Osteoblast (primary cell): ENCODE measurements around the gene GPM6B. TPM values are rescaled to one million over a fixed set of nuclear protein-coding genes. Genes with fewer than 3 reads are reported as not detected.

Experiments used
- DNase-seq: peaks from one replicate; pipeline ENCODE4 v3.0.0; 2011; ENCODE audit warnings: low spot score, mixed read lengths; ENCODE audit not compliant: insufficient read length; ENCODE audit errors: missing footprints
- H2AFZ ChIP-seq: 2 replicates; pipeline ENCODE4 v1.6.0; 2011; ENCODE audit warnings: mild to moderate bottlenecking, low read length
- H3K27ac ChIP-seq: 2 replicates; pipeline ENCODE4 v1.5.1; 2011; ENCODE audit warnings: mild to moderate bottlenecking, low read depth, low read length, moderate library complexity
- H3K27me3 ChIP-seq: 2 replicates; pipeline ENCODE4 v1.6.0; 2012; ENCODE audit warnings: mild to moderate bottlenecking, control low read depth, inconsistent platforms, low read length, moderate library complexity; ENCODE audit not compliant: insufficient read depth
- H3K36me3 ChIP-seq: 2 replicates; pipeline ENCODE4 v1.5.1; 2011; ENCODE audit warnings: mild to moderate bottlenecking, low read length, control low read depth, moderate library complexity; ENCODE audit not compliant: insufficient read depth
- H3K4me1 ChIP-seq: 2 replicates; pipeline ENCODE4 v1.5.1; 2011; ENCODE audit warnings: mild to moderate bottlenecking, low read length, control low read depth, moderate library complexity; ENCODE audit not compliant: insufficient read depth
- H3K4me2 ChIP-seq: 2 replicates; pipeline ENCODE4 v1.6.0; 2011; ENCODE audit warnings: mild to moderate bottlenecking, low read length; ENCODE audit not compliant: insufficient read depth
- H3K4me3 ChIP-seq: fragments of 200-600 bp; sonication (generic); 3 replicates; pipeline ENCODE4 v1.5.1; 2012; ENCODE audit warnings: mild to moderate bottlenecking, low read length, inconsistent platforms; ENCODE audit not compliant: insufficient read depth
- H3K79me2 ChIP-seq: 2 replicates; pipeline ENCODE4 v1.6.0; 2012; ENCODE audit warnings: mild to moderate bottlenecking, low read length, control low read depth, inconsistent platforms; ENCODE audit not compliant: insufficient read depth
- H3K9me3 ChIP-seq: 2 replicates; pipeline ENCODE4 v1.5.1; 2011; ENCODE audit warnings: low read depth, low read length, control low read depth
- H4K20me1 ChIP-seq: 2 replicates; pipeline ENCODE4 v1.6.0; 2012; ENCODE audit warnings: mild to moderate bottlenecking, low read length, control low read depth; ENCODE audit not compliant: insufficient read depth
- total RNA-seq: library from RNA; depleted of rRNA; stranded (reverse); fragments of >200 nt; gene quantifications from 2 replicates; pipeline ENCODE4 v1.2.3, GENCODE V29; 2012
- TF ChIP-seq, protein P1 (sequence below): IDR thresholded peaks from 2 replicates; pipeline ENCODE4 v1.5.1; 2011; ENCODE audit warnings: mild to moderate bottlenecking, low read depth, low read length, moderate library complexity; ENCODE audit errors: extremely low read depth

Gene GPM6B
- total RNA-seq, 1 donor = 1.1 TPM

DNA sequence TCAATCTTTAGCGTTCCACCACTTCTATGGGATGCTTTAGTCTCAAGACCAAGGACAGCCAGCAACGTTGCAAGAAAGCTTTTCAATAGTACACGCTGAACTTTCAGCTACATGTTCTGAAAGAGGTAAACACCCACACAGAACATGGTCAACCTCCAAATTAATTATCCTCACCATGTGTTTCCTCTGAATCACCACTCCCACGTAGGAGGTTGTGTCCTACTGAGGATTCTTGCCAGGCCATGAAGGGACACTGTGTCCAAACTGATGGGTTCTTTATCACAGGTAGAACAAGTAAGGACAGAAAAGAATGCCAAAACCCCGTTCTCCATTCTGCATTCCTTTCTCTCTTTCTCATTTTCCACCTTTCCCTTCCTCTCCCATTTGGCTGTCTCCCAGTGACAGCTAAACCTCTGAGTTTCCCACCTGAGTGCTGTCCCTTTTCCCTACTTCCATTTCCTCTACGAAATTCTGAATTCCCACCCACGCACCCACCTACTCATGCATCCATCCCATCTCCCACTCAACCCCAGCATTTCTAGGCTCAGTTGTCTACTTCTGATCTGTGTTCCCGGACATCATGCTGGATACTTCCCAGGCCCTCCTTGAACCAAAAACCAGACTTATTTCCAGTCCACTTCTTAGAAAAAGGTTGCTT, 29.0 kb upstream of the GPM6B start:
- Histone ChIP-seq H3K27ac (no peak overlapping the region), H3K4me1 (no peaks in the 10 kb centered on the region), H3K79me2 (no peaks in the 10 kb centered on the region), H3K36me3 (no peaks in the 10 kb centered on the region), H4K20me1 (no peaks in the 10 kb centered on the region), H3K27me3 (no peaks in the 10 kb centered on the region), H3K4me2 (no peak overlapping the region), H3K9me3 (no peaks in the 10 kb centered on the region), H2AFZ (no peak overlapping the region), H3K4me3 (no peak overlapping the region)
- TF ChIP-seq, protein P1, sequence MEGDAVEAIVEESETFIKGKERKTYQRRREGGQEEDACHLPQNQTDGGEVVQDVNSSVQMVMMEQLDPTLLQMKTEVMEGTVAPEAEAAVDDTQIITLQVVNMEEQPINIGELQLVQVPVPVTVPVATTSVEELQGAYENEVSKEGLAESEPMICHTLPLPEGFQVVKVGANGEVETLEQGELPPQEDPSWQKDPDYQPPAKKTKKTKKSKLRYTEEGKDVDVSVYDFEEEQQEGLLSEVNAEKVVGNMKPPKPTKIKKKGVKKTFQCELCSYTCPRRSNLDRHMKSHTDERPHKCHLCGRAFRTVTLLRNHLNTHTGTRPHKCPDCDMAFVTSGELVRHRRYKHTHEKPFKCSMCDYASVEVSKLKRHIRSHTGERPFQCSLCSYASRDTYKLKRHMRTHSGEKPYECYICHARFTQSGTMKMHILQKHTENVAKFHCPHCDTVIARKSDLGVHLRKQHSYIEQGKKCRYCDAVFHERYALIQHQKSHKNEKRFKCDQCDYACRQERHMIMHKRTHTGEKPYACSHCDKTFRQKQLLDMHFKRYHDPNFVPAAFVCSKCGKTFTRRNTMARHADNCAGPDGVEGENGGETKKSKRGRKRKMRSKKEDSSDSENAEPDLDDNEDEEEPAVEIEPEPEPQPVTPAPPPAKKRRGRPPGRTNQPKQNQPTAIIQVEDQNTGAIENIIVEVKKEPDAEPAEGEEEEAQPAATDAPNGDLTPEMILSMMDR = no peak
- no peak for DNase-seq

DNA sequence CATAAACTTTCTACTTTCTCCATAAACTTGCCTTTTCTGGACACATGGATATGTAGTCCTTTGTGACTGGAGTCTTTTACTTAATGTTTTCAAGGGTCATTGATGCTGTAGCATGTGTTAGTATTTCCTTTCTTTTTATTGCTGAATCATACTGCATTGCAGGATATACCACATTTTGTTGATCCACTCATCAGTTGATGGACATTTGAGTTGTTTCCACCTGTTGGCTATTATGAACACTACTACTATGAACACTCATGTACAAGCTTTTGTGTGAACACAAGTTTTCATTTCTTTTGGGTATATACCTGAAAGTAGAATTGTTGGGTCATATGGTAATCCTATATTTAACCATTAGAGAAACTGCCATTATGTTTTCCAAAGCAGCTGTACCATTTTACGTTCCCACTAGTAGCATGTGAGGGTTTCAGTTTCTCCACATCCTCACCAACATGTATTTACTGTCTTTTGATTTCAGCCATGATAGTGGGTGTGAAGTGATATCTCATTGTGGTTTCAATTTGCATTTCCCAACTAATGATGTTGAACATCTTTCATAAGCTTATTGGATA, 26.3 kb upstream of the GPM6B start:
- TF ChIP-seq, protein P1 = no peak
- no peak for DNase-seq

DNA sequence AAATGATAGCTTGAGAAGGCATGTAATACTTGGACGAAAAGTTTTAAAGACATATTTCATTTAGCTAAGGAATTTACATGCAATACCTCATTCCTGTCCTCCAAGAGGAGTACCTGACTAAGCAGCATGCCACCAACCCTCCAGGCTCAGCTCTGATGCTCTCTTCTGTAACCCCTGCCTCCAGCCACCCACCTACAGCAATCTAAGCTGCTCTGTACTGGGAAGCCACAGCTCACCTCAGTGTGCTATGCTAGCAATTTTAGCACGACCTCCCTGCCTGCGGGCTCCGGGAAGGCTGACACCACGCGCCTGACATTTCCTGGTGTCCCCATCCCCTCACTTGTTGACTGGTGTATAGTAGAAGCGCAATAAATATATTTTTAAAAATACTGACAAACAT, 23.2 kb upstream of the GPM6B start:
- H3K79me2 ChIP-seq = no peaks in the 10 kb centered on the region
- no peak overlapping the region for H3K27ac ChIP-seq
- H2AFZ ChIP-seq = no peak overlapping the region
- TF ChIP-seq, protein P1 = no peak
- no peak for DNase-seq
- no peaks in the 10 kb centered on the region for H3K36me3 ChIP-seq
- H3K27me3 ChIP-seq = no peaks in the 10 kb centered on the region
- no peaks in the 10 kb centered on the region for H3K9me3 ChIP-seq
- no peak overlapping the region for H3K4me3 ChIP-seq
- H3K4me2 ChIP-seq = no peak overlapping the region
- H4K20me1 ChIP-seq = no peaks in the 10 kb centered on the region
- no peaks in the 10 kb centered on the region for H3K4me1 ChIP-seq

More for the DNA sequence above, 26.3 kb upstream of the GPM6B start:
- Histone ChIP-seq H3K4me3 (no peak overlapping the region), H3K36me3 (no peaks in the 10 kb centered on the region), H3K4me1 (no peaks in the 10 kb centered on the region), H3K27me3 (no peaks in the 10 kb centered on the region), H4K20me1 (no peaks in the 10 kb centered on the region), H3K79me2 (no peaks in the 10 kb centered on the region), H3K9me3 (no peaks in the 10 kb centered on the region), H3K4me2 (no peak overlapping the region), H2AFZ (no peak overlapping the region), H3K27ac (no peak overlapping the region)

DNA sequence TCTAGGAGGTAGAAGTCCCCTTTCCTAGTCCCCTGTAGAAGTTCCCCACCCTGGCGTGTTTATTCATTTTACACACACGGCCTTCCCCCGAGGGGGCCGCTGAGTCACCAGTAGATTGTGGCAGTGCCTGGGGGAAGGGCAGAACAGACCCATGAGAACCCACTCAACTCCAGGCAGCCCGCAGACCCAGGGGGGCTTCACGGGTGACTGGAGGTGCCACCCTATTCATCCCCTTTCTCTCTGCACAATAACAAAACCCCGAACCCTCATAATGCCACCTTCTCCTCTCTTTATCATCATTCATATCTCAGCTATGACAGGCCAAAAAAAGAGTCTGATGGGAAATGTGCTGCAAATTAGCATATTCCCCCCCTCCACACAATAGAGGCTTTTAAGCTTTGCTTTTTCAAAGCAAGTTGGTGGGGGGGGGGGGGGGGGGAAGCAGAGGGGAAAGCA, 20.4 kb upstream of the GPM6B start:
- H3K27ac ChIP-seq = no peak overlapping the region
- H3K79me2 ChIP-seq = no peaks in the 10 kb centered on the region
- no peak overlapping the region for H3K4me2 ChIP-seq
- no peak overlapping the region for H3K4me3 ChIP-seq
- no peaks in the 10 kb centered on the region for H3K9me3 ChIP-seq
- no peak overlapping the region for H2AFZ ChIP-seq
- TF ChIP-seq, protein P1 = no peak
- no peaks in the 10 kb centered on the region for H3K36me3 ChIP-seq
- no peaks in the 10 kb centered on the region for H4K20me1 ChIP-seq
- no peaks in the 10 kb centered on the region for H3K27me3 ChIP-seq
- no peaks in the 10 kb centered on the region for H3K4me1 ChIP-seq
- DNase-seq = no peak
